Measurements from ENCODE around the gene TMEM147.

- TF ChIP-seq CTCF (IDR thresholded peaks at IDR 0.05; ENCODE audit: insufficient read depth, low read depth, low read length) (no peak), EZH2 (IDR thresholded peaks at IDR 0.05; ENCODE audit: insufficient read depth, low read length) (no peak)
Measured at GRCh38 chr19:35509018-35509652, 36.3 kb upstream of the TMEM147 start.
